SH-SY5Y (cell line): Measurements from ENCODE around the gene FCRLB.

Experiments used
- GATA2 ChIP-seq: IDR thresholded peaks from 2 replicates; pipeline ENCODE4 v1.6.1; 2011; ENCODE audit warnings: mild to moderate bottlenecking, low read depth, low read length
- GATA3 ChIP-seq: IDR thresholded peaks from 2 replicates; pipeline ENCODE4 v1.6.1; 2011; ENCODE audit warnings: low read depth, mild to moderate bottlenecking, low read length, moderate library complexity

- TF ChIP-seq GATA2 (no peak), GATA3 (no peak)
Observed at GRCh38 chr1:161737625-161738024, 16.3 kb downstream of the FCRLB start.
